ENCODE data around the gene ATP11A. TPM values are rescaled to one million over a fixed set of nuclear protein-coding genes. Genes with fewer than 3 reads are reported as not detected.

The ATP11A gene
- total RNA-seq, 1 experiment from 2014 or later, result 65.3 TPM

- no peak overlapping the region for H3K9ac ChIP-seq (ENCODE audit: extremely low read depth, insufficient read length, low read length)
- no peaks in the 10 kb centered on the region; the same call in 1 of the 2 replicates for H3K4me1 ChIP-seq (ENCODE audit: insufficient read depth, low read length)
- no peak overlapping the region; a peak in 1 of 7 replicates for H3K27ac Mint-ChIP-seq
- no CpG with 5 or more reads among the region's 7 CpGs for WGBS (ENCODE audit: extremely low coverage, insufficient read length, low lambda C conversion rate)
- no peaks in the 10 kb centered on the region for H3K9me3 ChIP-seq (ENCODE audit: control insufficient read depth, low read depth, low read length)
- H2BK15ac ChIP-seq (ENCODE audit: low read depth, low read length), result no peak overlapping the region
- no peak overlapping the region for H2BK5ac ChIP-seq (ENCODE audit: insufficient read length, low read length)
- no peaks in the 10 kb centered on the region for H3K36me3 Mint-ChIP-seq (ENCODE audit: insufficient read depth in 1 of 3, low read depth in 3 of 3)
- H2BK20ac ChIP-seq (ENCODE audit: low read depth, low read length, poor library complexity, severe bottlenecking), result no peak overlapping the region
- TF ChIP-seq, protein P1, sequence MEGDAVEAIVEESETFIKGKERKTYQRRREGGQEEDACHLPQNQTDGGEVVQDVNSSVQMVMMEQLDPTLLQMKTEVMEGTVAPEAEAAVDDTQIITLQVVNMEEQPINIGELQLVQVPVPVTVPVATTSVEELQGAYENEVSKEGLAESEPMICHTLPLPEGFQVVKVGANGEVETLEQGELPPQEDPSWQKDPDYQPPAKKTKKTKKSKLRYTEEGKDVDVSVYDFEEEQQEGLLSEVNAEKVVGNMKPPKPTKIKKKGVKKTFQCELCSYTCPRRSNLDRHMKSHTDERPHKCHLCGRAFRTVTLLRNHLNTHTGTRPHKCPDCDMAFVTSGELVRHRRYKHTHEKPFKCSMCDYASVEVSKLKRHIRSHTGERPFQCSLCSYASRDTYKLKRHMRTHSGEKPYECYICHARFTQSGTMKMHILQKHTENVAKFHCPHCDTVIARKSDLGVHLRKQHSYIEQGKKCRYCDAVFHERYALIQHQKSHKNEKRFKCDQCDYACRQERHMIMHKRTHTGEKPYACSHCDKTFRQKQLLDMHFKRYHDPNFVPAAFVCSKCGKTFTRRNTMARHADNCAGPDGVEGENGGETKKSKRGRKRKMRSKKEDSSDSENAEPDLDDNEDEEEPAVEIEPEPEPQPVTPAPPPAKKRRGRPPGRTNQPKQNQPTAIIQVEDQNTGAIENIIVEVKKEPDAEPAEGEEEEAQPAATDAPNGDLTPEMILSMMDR (conservative IDR thresholded peaks at IDR 0.05), result no peak
- H3K9me3 Mint-ChIP-seq, result no peaks in the 10 kb centered on the region; a peak in 1 of 5 replicates
- H3K4me2 ChIP-seq (ENCODE audit: insufficient read depth, insufficient read length, low read length), result no peak overlapping the region
- H2AFZ ChIP-seq (ENCODE audit: low read length), result no peak overlapping the region
- no peaks in the 10 kb centered on the region for H3K79me2 ChIP-seq (ENCODE audit: insufficient read depth, low read length)
- no peak overlapping the region for H3K27ac ChIP-seq (ENCODE audit: insufficient read length, low read depth, low read length)
- H4K8ac ChIP-seq (replicated peaks; ENCODE audit: insufficient read length, low read depth, low read length), result no peak overlapping the region
- H3K27me3 ChIP-seq (ENCODE audit: insufficient read depth, low read length), result no peaks in the 10 kb centered on the region
- no peak overlapping the region for H2AK5ac ChIP-seq (ENCODE audit: insufficient read length, low read length)
- H2BK12ac ChIP-seq (ENCODE audit: insufficient read length, low read depth, low read length), result no peak overlapping the region
- H4K91ac ChIP-seq (ENCODE audit: insufficient read length, low read depth, low read length), result no peak overlapping the region
- H3K18ac ChIP-seq (ENCODE audit: insufficient read length, low read depth, low read length), result no peak overlapping the region
- H3K4ac ChIP-seq (ENCODE audit: low read depth, low read length), result no peak overlapping the region
- no peak overlapping the region for H3K14ac ChIP-seq (ENCODE audit: insufficient read depth, low read length)
- no peaks in the 10 kb centered on the region for H3K79me1 ChIP-seq (ENCODE audit: insufficient read depth, low read depth, low read length, poor library complexity, severe bottlenecking)
- H2BK120ac ChIP-seq (ENCODE audit: low read depth, low read length, poor library complexity, severe bottlenecking), result no peak overlapping the region
- H3K27me3 Mint-ChIP-seq (ENCODE audit: low read depth), result peaks cover 16% of the 10 kb centered on the region
- H3K23ac ChIP-seq (ENCODE audit: insufficient read length, low read depth, low read length), result no peak overlapping the region
- H3K23me2 ChIP-seq (ENCODE audit: insufficient read length, low read depth, low read length, poor library complexity, severe bottlenecking), result peaks cover 9% of the 10 kb centered on the region
- peaks cover 19 to 20% of the 10 kb centered on the region in 2 experiments for H3K4me1 Mint-ChIP-seq
- peak; percentile 22 for DNase-seq
- no peak overlapping the region for H3K4me3 Mint-ChIP-seq
- H3T11ph ChIP-seq (ENCODE audit: low read length), result no peak overlapping the region
- H4K20me1 ChIP-seq (ENCODE audit: control insufficient read depth, insufficient read depth, insufficient read length), result no peaks in the 10 kb centered on the region
- H4K5ac ChIP-seq (ENCODE audit: insufficient read length, low read depth, low read length), result no peak overlapping the region
- H3K56ac ChIP-seq (ENCODE audit: insufficient read length, low read depth, low read length), result no peak overlapping the region
Observed at GRCh38 chr13:112686364-112686763, 3.5 kb upstream of the ATP11A start.

All from H9 (cell line).